ENCODE results near the gene DYNLT4.

GRCh38 chr1:44786841-44787426, 20.2 kb downstream of the DYNLT4 start:
- no peak for TF ChIP-seq CTCF (IDR thresholded peaks at IDR 0.05)
- no peak for TF ChIP-seq POLR2A (IDR thresholded peaks at IDR 0.05)
- TF ChIP-seq POLR2AphosphoS5 (IDR thresholded peaks at IDR 0.05): no peak
